Measurements from ENCODE around the gene AJUBA. TPM values are rescaled to one million over a fixed set of nuclear protein-coding genes. Genes with fewer than 3 reads are reported as not detected.
A peak's percentile ranks its signal among the peaks of the same experiment; 100 is the strongest.

The AJUBA gene
- polyA plus RNA-seq, result under 1 TPM in 2 of 3 donors, not detected in 1; 0.18 to 0.21 TPM

- Mint-ChIP-seq H3K27ac (no peak within 1 kb of the TSS), H3K27me3 (ENCODE audit: low read depth in 3 of 3) (peaks cover 0 to 2% (median 2%) of the 10 kb centered on the region in 3 donors), H3K36me3 (peaks cover 0 to 4% (median 0%) of the 10 kb centered on the region in 3 donors), H3K9me3 (no peaks in the 10 kb centered on the region), H3K4me1 (peaks cover 5 to 8% of the 10 kb centered on the region in 2 donors), H3K4me3 (peak within 1 kb of the TSS in 4 of 5 donors; percentile 62 to 73 (median 70))
- peak; percentile 52 to 66 (median 61) for DNase-seq
Measured at GRCh38 chr14:22982477-22983245, at the start of gene AJUBA. TSS of gene AJUBA (minus strand) at chr14:22982551. CDS start at chr14:22982266, 285 bp downstream.

DNA sequence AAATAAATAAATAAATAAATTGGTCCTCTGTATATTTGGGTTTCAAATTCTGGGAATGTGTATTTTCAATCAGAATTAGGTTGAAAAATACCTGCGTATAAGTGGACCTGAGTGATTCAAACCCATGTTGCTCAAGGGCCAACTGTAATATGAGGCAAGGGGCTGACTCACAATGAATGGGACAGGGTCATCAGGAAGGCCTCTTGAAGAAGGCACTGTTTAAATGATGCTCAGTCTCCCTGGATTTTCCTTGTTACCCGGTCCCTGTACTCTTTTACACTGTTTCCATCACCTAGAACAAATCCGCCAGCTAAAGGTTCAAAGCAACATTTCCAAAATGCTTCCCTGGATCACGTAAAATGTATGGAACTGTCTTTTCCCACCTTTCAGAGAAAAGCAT is 48.6 kb upstream of the AJUBA start:
- H3K4me3 Mint-ChIP-seq, result no peak overlapping the region
- no peak overlapping the region for H3K27ac Mint-ChIP-seq
- H3K27me3 Mint-ChIP-seq (ENCODE audit: low read depth in 3 of 3), result peaks cover 0 to 3% (median 2%) of the 10 kb centered on the region in 3 donors
- H3K36me3 Mint-ChIP-seq, result peaks cover 11 to 31% (median 22%) of the 10 kb centered on the region in 3 donors
- H3K4me1 Mint-ChIP-seq, result peaks cover 38 to 49% of the 10 kb centered on the region in 2 donors
- no peaks in the 10 kb centered on the region for H3K9me3 Mint-ChIP-seq
- no peak for DNase-seq

DNA sequence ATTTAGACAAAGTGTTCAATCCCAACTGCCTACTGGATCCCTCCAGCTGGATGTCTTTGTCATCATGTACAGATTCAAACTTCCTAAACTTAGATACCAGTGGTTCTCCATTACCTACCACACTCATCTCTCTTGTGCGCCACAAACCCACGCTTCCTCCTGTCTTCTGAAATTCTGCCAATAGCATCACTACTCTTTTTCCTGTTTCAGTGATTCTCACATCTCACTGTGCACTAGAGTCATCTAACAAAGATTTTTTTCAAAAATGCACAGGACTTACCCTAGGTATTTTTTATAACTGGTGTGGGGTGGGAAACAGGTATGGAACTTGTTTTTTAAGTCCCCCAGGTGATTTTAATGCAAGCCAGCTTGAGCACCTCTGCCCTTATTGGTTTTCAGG is 46.4 kb upstream of the AJUBA start:
- H3K9me3 Mint-ChIP-seq, result no peaks in the 10 kb centered on the region
- H3K36me3 Mint-ChIP-seq, result peaks cover 16 to 37% (median 36%) of the 10 kb centered on the region in 3 donors
- H3K4me3 Mint-ChIP-seq, result no peak overlapping the region
- no peak for DNase-seq
- peaks cover 24 to 28% of the 10 kb centered on the region in 2 donors for H3K4me1 Mint-ChIP-seq
- H3K27me3 Mint-ChIP-seq (ENCODE audit: low read depth in 3 of 3), result peaks cover 0 to 2% (median 0%) of the 10 kb centered on the region in 3 donors
- peak overlapping the region in 5 of 6 donors; percentile 4 to 76 (median 57) for H3K27ac Mint-ChIP-seq

DNA sequence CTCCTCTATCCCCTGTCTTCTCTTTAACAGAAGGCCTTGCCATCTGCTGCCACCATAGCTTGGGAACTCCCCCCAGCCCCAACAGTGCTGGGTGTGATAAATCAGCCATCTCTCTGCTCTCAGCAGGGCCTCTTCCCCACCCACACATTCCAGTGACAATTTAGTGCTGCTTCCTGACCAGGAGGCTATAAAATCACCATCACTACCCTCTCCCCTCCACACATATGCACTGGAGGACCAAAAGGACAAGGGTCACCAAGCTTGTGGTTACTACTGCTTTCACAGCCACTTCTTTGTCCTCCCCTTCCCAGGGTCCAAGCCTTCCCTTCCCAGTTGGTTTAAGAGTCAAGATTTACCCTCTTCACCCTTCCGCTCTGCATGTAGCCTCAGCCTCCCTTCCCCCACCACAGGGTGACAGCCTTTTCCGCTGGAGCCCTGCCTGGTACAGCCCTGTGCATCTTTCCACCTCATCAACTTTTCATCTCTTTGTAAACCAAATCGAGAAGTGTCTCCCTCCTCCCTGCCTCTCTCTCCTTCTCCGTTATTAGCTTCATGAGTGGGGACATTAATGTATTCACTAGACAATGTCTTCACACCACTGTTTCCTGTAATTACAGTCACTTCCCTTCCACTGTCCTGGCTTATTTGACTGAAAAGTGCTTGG is 42.9 kb upstream of the AJUBA start:
- Mint-ChIP-seq H3K4me1 (peaks cover 12 to 14% of the 10 kb centered on the region in 2 donors), H3K27me3 (ENCODE audit: low read depth in 3 of 3) (peaks cover 0 to 3% (median 0%) of the 10 kb centered on the region in 3 donors), H3K36me3 (peaks cover 8 to 32% (median 21%) of the 10 kb centered on the region in 3 donors), H3K4me3 (no peak overlapping the region), H3K9me3 (no peaks in the 10 kb centered on the region), H3K27ac (no peak overlapping the region)
- DNase-seq, result no peak

GRCh38 chr14:23024612-23025075 is 42.3 kb upstream of the AJUBA start:
- Mint-ChIP-seq H3K4me1 (peaks cover 12 to 14% of the 10 kb centered on the region in 2 donors), H3K4me3 (no peak overlapping the region), H3K36me3 (peaks cover 8 to 32% (median 21%) of the 10 kb centered on the region in 3 donors), H3K9me3 (no peaks in the 10 kb centered on the region), H3K27ac (peak overlapping the region in 1 of 6 donors; percentile 72), H3K27me3 (ENCODE audit: low read depth in 3 of 3) (peaks cover 0 to 3% (median 0%) of the 10 kb centered on the region in 3 donors)
- DNase-seq, result no peak

- H3K27ac Mint-ChIP-seq, result peak overlapping the region in 3 of 6 donors; percentile 30 to 73 (median 48)
- H3K27me3 Mint-ChIP-seq (ENCODE audit: low read depth in 3 of 3), result peaks cover 0 to 3% (median 0%) of the 10 kb centered on the region in 3 donors
- peaks cover 6 to 24% (median 16%) of the 10 kb centered on the region in 3 donors for H3K36me3 Mint-ChIP-seq
- no peak for DNase-seq
- no peak overlapping the region for H3K4me3 Mint-ChIP-seq
- H3K9me3 Mint-ChIP-seq, result no peaks in the 10 kb centered on the region
- peaks cover 4 to 8% of the 10 kb centered on the region in 2 donors for H3K4me1 Mint-ChIP-seq
Measured at GRCh38 chr14:23023795-23024152, 41.4 kb upstream of the AJUBA start.

DNA sequence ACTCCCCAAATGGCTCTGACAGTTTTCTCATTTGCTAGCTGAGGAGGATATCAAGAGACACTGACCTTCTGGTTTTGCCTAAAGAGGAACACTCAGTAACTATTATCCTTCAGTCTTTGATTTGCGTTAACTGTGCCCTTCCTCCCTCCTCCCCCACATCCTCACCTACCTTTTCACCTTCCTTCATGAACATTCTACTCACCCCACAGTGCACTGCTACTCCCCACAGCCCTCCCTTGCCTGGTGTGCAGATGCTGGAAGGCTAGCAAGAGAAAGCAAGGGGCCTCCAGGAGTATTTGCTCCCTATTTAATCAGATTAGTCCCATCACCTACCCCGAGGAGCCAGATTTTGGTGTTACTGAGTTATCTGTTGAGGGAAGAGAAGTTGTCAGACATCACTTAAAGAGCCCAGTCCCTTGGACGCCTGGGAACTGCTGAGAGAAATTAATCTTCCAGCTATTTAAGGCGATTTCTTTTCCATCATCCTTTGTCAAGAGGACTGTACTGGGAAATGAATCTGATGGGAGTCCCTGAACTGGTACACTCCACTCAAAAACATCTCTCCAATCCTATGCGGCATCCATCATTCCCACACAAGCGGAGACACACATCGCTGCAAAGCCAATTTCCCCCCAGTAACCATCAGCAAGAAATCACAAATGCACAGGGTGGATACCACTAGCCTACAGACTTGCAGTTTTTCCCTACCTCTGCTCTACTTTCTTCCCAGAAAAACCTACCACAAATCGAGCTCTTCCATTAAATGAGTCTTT is 40.9 kb upstream of the AJUBA start:
- Mint-ChIP-seq H3K9me3 (no peaks in the 10 kb centered on the region), H3K27ac (peak overlapping the region in 2 of 6 donors; percentile 28 to 48), H3K27me3 (ENCODE audit: low read depth in 3 of 3) (peaks cover 0 to 3% (median 0%) of the 10 kb centered on the region in 3 donors), H3K4me1 (peaks cover 0 to 6% of the 10 kb centered on the region in 2 donors), H3K4me3 (no peak overlapping the region), H3K36me3 (peaks cover 4 to 22% (median 14%) of the 10 kb centered on the region in 3 donors)
- DNase-seq, result no peak

DNA sequence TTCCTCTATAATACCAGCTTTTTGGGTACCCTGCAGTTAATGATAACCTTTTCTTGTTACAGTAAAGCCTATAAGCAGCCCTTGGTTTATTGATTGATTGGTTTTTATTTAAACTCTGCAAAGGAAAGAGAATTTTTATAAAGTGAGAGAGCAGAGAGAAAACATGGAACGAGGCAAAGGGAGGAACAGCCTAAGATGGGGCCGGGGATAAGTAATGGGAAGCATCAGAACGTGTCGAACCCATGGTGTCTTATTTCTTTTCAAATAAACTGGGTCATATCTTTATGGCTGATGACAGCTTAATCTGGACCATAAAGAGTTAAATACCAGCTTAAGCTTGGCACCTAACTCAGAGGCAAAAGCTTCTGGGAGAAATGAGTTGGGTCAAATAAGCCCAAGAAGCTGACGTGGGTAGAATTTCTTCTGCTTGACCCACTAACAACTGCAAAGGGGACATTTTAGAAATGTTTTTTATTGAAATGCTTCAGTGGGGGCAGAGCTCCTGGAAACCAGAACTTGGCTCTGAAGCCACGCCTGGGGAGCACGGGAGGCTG is 39.6 kb upstream of the AJUBA start:
- H3K9me3 Mint-ChIP-seq, result no peaks in the 10 kb centered on the region
- no peak for DNase-seq
- H3K4me3 Mint-ChIP-seq, result no peak overlapping the region
- no peak overlapping the region for H3K27ac Mint-ChIP-seq
- H3K27me3 Mint-ChIP-seq (ENCODE audit: low read depth in 3 of 3), result peaks cover 0 to 3% (median 0%) of the 10 kb centered on the region in 3 donors
- H3K4me1 Mint-ChIP-seq, result peaks cover 0 to 4% of the 10 kb centered on the region in 2 donors
- peaks cover 4 to 22% (median 11%) of the 10 kb centered on the region in 3 donors for H3K36me3 Mint-ChIP-seq

DNA sequence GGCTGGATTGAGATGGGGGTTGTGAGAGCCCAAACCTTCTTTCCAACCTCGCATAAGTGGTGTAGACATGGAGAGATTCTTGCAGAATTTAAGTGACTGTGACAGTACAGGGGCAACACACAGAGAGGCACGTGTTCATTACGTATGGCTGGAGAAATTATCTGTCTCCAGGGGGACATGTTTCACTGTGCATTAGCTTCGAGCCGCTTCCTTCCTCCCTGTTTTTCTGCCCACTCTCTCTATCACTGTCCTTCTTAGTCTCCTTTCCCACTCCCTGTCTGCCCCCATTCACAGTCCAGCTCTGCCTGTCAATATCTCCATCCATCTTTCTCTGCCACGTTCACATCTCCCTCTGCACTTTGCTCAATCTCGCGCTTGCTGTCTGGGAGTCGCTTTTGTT is 39.1 kb upstream of the AJUBA start:
- peaks cover 0 to 3% (median 0%) of the 10 kb centered on the region in 3 donors for H3K27me3 Mint-ChIP-seq (ENCODE audit: low read depth in 3 of 3)
- no peak overlapping the region for H3K4me3 Mint-ChIP-seq
- peaks cover 4 to 22% (median 11%) of the 10 kb centered on the region in 3 donors for H3K36me3 Mint-ChIP-seq
- no peak for DNase-seq
- peaks cover 0 to 4% of the 10 kb centered on the region in 2 donors for H3K4me1 Mint-ChIP-seq
- H3K9me3 Mint-ChIP-seq, result no peaks in the 10 kb centered on the region
- H3K27ac Mint-ChIP-seq, result no peak overlapping the region

- peaks cover 0 to 4% of the 10 kb centered on the region in 2 donors for H3K4me1 Mint-ChIP-seq
- peaks cover 0 to 4% (median 0%) of the 10 kb centered on the region in 3 donors for H3K27me3 Mint-ChIP-seq (ENCODE audit: low read depth in 3 of 3)
- H3K36me3 Mint-ChIP-seq, result peaks cover 1 to 14% (median 1%) of the 10 kb centered on the region in 3 donors
- no peak for DNase-seq
- H3K4me3 Mint-ChIP-seq, result no peak overlapping the region
- no peaks in the 10 kb centered on the region for H3K9me3 Mint-ChIP-seq
- H3K27ac Mint-ChIP-seq, result peak overlapping the region in 1 of 6 donors; percentile 46
Measured at GRCh38 chr14:23020143-23021128, 38.1 kb upstream of the AJUBA start.

- Mint-ChIP-seq H3K36me3 (peaks cover 0 to 5% (median 0%) of the 10 kb centered on the region in 3 donors), H3K27me3 (ENCODE audit: low read depth in 3 of 3) (peaks cover 0 to 4% (median 0%) of the 10 kb centered on the region in 3 donors), H3K4me1 (no peaks in the 10 kb centered on the region), H3K27ac (no peak overlapping the region), H3K4me3 (no peak overlapping the region), H3K9me3 (no peaks in the 10 kb centered on the region)
- no peak for DNase-seq
Measured at GRCh38 chr14:23018107-23018506, 35.8 kb upstream of the AJUBA start.

DNA sequence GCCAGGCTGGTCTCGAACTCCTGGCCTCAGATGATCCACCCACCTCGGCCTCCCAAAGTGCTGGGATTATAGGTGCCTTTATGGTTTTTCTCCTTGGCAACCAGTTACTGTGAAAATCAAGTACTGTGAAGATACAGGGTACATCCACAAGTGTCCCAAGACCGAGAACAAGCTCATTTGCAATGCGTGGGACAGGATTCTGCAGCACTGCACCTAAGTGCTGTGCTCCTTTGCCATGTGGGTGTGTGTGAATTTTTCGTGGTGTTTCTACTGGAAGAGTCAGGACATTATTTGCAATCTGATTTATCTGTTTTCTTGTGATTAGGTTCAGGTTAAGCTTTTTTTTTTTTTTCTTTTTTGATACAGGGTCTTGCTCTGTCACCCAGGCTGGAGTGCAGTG is 34.7 kb upstream of the AJUBA start:
- Mint-ChIP-seq H3K4me1 (no peaks in the 10 kb centered on the region), H3K27ac (no peak overlapping the region), H3K27me3 (ENCODE audit: low read depth in 3 of 3) (peaks cover 0 to 4% (median 0%) of the 10 kb centered on the region in 3 donors), H3K9me3 (no peaks in the 10 kb centered on the region), H3K4me3 (no peak overlapping the region), H3K36me3 (peaks cover 0 to 5% (median 0%) of the 10 kb centered on the region in 3 donors)
- no peak for DNase-seq
